K562 (cell line): ENCODE measurements around the gene COL6A2. TPM values are rescaled to one million over a fixed set of nuclear protein-coding genes. Genes with fewer than 3 reads are reported as not detected.
A peak's percentile ranks its signal among the peaks of the same experiment; 100 is the strongest.

ENCODE experiments used
- ATF1 ChIP-seq, 2 experiments: fragments of 450-650 bp in 1 of 2; IDR thresholded peaks; 2 replicates each; pipeline ENCODE4 v1.6.1; 2016; ENCODE audit warnings: missing compliant biosample characterization in 1 of 2, missing genetic modification characterization in 1 of 2
- CAMTA2 ChIP-seq: fragments of 250-450 bp; sonication (Bioruptor Pico); conservative IDR thresholded peaks from 2 replicates; pipeline ENCODE4 v1.5.1; 2022
- CREM ChIP-seq: IDR thresholded peaks from 2 replicates; pipeline ENCODE4 v1.6.1; 2014; ENCODE audit warnings: antibody characterized with exemption, low read depth
- ESRRA ChIP-seq: fragments of 450-650 bp; IDR thresholded peaks from 2 replicates; pipeline ENCODE4 v1.6.1; 2014; ENCODE audit warnings: low read depth, mild to moderate bottlenecking, moderate library complexity, borderline replicate concordance
- FOXK1 ChIP-seq: sonication (generic); formaldehyde crosslinking; IDR thresholded peaks from 2 replicates; pipeline ENCODE4 v1.8.0; 2022; ENCODE audit warnings: missing genetic modification reagents, mild to moderate bottlenecking, borderline replicate concordance
- FOXK2 ChIP-seq, 2 experiments: fragments of 450-650 bp; IDR thresholded peaks in 1 of 2; conservative IDR thresholded peaks in 1 of 2; 2 replicates each; pipeline ENCODE4 v1.6.1; 2016; ENCODE audit warnings: low read depth in 2 of 2, mild to moderate bottlenecking in 1 of 2
- HIVEP1 ChIP-seq: fragments of 250-450 bp; sonication (Bioruptor Pico); IDR thresholded peaks from 2 replicates; pipeline ENCODE4 v1.4.0; 2020; ENCODE audit warnings: mild to moderate bottlenecking
- HMGN3 ChIP-seq: IDR thresholded peaks from 2 replicates; pipeline ENCODE4 v1.6.1; 2011; ENCODE audit warnings: borderline replicate concordance, low read depth, mild to moderate bottlenecking, mixed read lengths, low read length; ENCODE audit not compliant: insufficient read length; ENCODE audit errors: extremely low read depth
- JUNB ChIP-seq: fragments of 450-650 bp; formaldehyde crosslinking; conservative IDR thresholded peaks from 2 replicates; pipeline ENCODE4 v1.4.0; 2020; ENCODE audit warnings: mild to moderate bottlenecking
- MCM2 ChIP-seq: fragments of 450-650 bp; IDR thresholded peaks from 2 replicates; pipeline ENCODE4 v1.6.1; 2017; ENCODE audit warnings: low read depth, mild to moderate bottlenecking
- NR2C1 ChIP-seq, 2 experiments: fragments of 450-650 bp; IDR thresholded peaks; 2 replicates each; pipeline ENCODE4 v1.6.1; 2017; ENCODE audit warnings: mild to moderate bottlenecking in 2 of 2, antibody characterized with exemption in 1 of 2, inconsistent platforms in 1 of 2, missing compliant biosample characterization in 1 of 2, missing genetic modification characterization in 1 of 2
- NR2C2 ChIP-seq, 2 experiments: fragments of 200-800 bp in 1 of 2; sonication (Bioruptor generic) in 1 of 2; sonication (generic) in 1 of 2; formaldehyde crosslinking in 1 of 2; IDR thresholded peaks; 2 replicates each; pipeline versions ENCODE4 v1.6.1 to v1.8.0; 2016 to 2022; ENCODE audit warnings: mild to moderate bottlenecking in 1 of 2, missing compliant biosample characterization in 1 of 2, missing genetic modification characterization in 1 of 2, missing genetic modification reagents in 1 of 2
- RCOR1 ChIP-seq, 2 experiments: IDR thresholded peaks; 2 replicates each; pipeline ENCODE4 v1.6.1; 2012; ENCODE audit warnings: low read depth in 2 of 2, low read length in 2 of 2, borderline replicate concordance in 1 of 2, improper control_type of control experiment in 1 of 2
- RFX7 ChIP-seq: fragments of 250-450 bp; sonication (Bioruptor Pico); IDR thresholded peaks from 2 replicates; pipeline ENCODE4 v1.5.1; 2021; ENCODE audit warnings: mild to moderate bottlenecking
- SMAD2 ChIP-seq: fragments of 150-350 bp; IDR thresholded peaks from 2 replicates; pipeline ENCODE4 v1.6.1; 2014; ENCODE audit warnings: low read depth, mild to moderate bottlenecking, low read length
- SMARCB1 ChIP-seq: IDR thresholded peaks from 2 replicates; pipeline ENCODE4 v1.6.1; 2011; ENCODE audit warnings: improper control_type of control experiment, low read depth; ENCODE audit not compliant: insufficient read length
- TCF7L2 ChIP-seq: fragments of 150-350 bp; IDR thresholded peaks from 2 replicates; pipeline ENCODE4 v1.6.1; 2016; ENCODE audit warnings: low read depth, mild to moderate bottlenecking, low read length, moderate library complexity
- ZFX ChIP-seq: sonication (generic); formaldehyde crosslinking; IDR thresholded peaks from 2 replicates; pipeline ENCODE4 v1.8.0; 2022; ENCODE audit warnings: mild to moderate bottlenecking, missing genetic modification reagents, moderate library complexity
- ZNF146 ChIP-seq: IDR thresholded peaks from one replicate; pipeline ENCODE4 v1.6.1; 2018; ENCODE audit warnings: missing compliant biosample characterization; ENCODE audit not compliant: unreplicated experiment
- polyA plus RNA-seq, 8 experiments: library from polyadenylated mRNA; depleted of rRNA in 4 of 8; stranded (reverse) in 5 of 8; unstranded in 3 of 8; fragments of >200 nt; fragmentation: Nextera tagmentation in 2 of 8; fragmentation: Illumina TruSeq in 1 of 8; extraction: Ambion mirVana in 2 of 8; extraction: Trizol in 1 of 8; gene quantifications; 2 replicates each; pipeline versions ENCODE4 v1.2.1 to v1.2.3, GENCODE V29; 2011 to 2014; ENCODE audit warnings: inconsistent platforms in 1 of 8, missing spikeins in 1 of 8
- total RNA-seq, 7 experiments: library from RNA; depleted of rRNA in 6 of 7; stranded (reverse); fragments of >200 nt in 6 of 7; fragmentation: Illumina TruSeq in 2 of 7; extraction: Trizol in 2 of 7; gene quantifications; 2 replicates each; pipeline versions ENCODE4 v1.2.1 to v1.2.3, GENCODE V29; 2011 to 2021; ENCODE audit warnings: low replicate concordance in 1 of 7
- TF ChIP-seq, protein P1 (sequence below), 2 experiments: IDR thresholded peaks; 2 replicates each; pipeline ENCODE4 v1.6.1; 2011; ENCODE audit warnings: borderline replicate concordance in 1 of 2, control low read depth in 1 of 2, low read depth in 1 of 2, low read length in 1 of 2, mild to moderate bottlenecking in 1 of 2, mixed read lengths in 1 of 2, moderate library complexity in 1 of 2; ENCODE audit not compliant: insufficient read depth in 1 of 2, insufficient read length in 1 of 2, poor library complexity in 1 of 2, severe bottlenecking in 1 of 2; ENCODE audit errors: extremely low read depth in 1 of 2
- TF ChIP-seq, protein P2 (sequence below): sonication (generic); formaldehyde crosslinking; IDR thresholded peaks from 2 replicates; pipeline ENCODE4 v1.8.0; 2022; ENCODE audit warnings: mild to moderate bottlenecking, missing genetic modification reagents

Gene COL6A2
- total and polyA plus RNA-seq, 9 of the 15 experiments (the other 6 are each of a cell fraction or from before 2014, with no cell fraction given): 0.07 to 1.1 (median 0.24) TPM; not detected in 3

DNA sequence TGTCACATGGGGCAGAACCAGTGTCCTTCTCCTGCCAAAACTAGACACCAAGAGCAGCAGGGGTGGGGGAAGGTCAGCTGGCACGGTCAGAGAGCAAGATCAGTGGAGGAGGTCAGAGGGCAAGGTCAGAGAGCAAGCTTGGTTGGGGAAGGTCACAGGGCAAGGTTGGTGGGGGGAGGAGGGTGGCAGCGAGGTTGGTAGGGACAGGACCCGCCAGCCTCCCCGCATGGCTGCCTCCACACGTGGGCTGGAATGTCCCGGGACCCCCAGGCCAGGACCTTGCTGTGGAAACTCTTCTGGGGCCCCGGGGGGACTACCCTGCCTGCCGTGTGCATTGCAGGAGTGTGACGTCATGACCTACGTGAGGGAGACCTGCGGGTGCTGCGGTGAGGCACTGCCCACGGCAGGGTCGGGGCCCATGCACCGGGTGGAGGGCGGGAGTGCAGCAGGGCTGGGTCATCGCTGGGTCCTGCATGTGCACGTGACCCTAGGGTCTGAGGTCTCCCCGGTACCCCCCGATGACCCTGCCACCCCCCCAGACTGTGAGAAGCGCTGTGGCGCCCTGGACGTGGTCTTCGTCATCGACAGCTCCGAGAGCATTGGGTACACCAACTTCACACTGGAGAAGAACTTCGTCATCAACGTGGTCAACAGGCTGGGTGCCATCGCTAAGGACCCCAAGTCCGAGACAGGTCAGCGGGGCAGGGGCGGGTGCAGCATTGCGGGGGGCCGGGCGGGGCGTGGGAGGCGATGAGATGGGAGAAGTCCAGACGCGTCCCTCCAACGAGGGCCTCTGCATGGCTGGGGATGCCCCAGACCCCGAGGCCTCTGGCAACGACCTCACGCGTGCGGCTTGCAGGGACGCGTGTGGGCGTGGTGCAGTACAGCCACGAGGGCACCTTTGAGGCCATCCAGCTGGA, 27.3 kb downstream of the COL6A2 start (continued):
- no peak for TF ChIP-seq ATF1 (CRISPR knock-in tag; IDR thresholded peaks at IDR 0.05)
- TF ChIP-seq ATF1 (tag; IDR thresholded peaks at IDR 0.05): peak; percentile 83
- no peak for TF ChIP-seq FOXK1
- TF ChIP-seq MCM2: no peak
- TF ChIP-seq HMGN3: peak; percentile 3
- TF ChIP-seq, protein P1, sequence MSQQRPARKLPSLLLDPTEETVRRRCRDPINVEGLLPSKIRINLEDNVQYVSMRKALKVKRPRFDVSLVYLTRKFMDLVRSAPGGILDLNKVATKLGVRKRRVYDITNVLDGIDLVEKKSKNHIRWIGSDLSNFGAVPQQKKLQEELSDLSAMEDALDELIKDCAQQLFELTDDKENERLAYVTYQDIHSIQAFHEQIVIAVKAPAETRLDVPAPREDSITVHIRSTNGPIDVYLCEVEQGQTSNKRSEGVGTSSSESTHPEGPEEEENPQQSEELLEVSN (IDR thresholded peaks at IDR 0.05; ENCODE audit: borderline replicate concordance in 1 of 2, extremely low read depth in 1 of 2, insufficient read depth in 1 of 2, insufficient read length in 1 of 2, low read depth in 1 of 2, low read length in 1 of 2, poor library complexity in 1 of 2, severe bottlenecking in 1 of 2): peak in 1 of 2 experiments; percentile 37
- TF ChIP-seq TCF7L2: no peak
- no peak for TF ChIP-seq NR2C2 (CRISPR knock-in tag; IDR thresholded peaks at IDR 0.05)
- peak; percentile 62 for TF ChIP-seq NR2C2 (tag; IDR thresholded peaks at IDR 0.05)
- no peak for TF ChIP-seq CAMTA2 (CRISPR knock-in tag)
- TF ChIP-seq RCOR1 (IDR thresholded peaks at IDR 0.05; ENCODE audit: borderline replicate concordance in 1 of 2, low read depth in 2 of 2, low read length in 2 of 2): no peak
- TF ChIP-seq RFX7 (CRISPR knock-in tag): no peak
- no peak for TF ChIP-seq ZNF146 (CRISPR knock-in tag)
- peak; percentile 42; the same call in 1 of the 2 replicates for TF ChIP-seq CREM
- TF ChIP-seq, protein P2, sequence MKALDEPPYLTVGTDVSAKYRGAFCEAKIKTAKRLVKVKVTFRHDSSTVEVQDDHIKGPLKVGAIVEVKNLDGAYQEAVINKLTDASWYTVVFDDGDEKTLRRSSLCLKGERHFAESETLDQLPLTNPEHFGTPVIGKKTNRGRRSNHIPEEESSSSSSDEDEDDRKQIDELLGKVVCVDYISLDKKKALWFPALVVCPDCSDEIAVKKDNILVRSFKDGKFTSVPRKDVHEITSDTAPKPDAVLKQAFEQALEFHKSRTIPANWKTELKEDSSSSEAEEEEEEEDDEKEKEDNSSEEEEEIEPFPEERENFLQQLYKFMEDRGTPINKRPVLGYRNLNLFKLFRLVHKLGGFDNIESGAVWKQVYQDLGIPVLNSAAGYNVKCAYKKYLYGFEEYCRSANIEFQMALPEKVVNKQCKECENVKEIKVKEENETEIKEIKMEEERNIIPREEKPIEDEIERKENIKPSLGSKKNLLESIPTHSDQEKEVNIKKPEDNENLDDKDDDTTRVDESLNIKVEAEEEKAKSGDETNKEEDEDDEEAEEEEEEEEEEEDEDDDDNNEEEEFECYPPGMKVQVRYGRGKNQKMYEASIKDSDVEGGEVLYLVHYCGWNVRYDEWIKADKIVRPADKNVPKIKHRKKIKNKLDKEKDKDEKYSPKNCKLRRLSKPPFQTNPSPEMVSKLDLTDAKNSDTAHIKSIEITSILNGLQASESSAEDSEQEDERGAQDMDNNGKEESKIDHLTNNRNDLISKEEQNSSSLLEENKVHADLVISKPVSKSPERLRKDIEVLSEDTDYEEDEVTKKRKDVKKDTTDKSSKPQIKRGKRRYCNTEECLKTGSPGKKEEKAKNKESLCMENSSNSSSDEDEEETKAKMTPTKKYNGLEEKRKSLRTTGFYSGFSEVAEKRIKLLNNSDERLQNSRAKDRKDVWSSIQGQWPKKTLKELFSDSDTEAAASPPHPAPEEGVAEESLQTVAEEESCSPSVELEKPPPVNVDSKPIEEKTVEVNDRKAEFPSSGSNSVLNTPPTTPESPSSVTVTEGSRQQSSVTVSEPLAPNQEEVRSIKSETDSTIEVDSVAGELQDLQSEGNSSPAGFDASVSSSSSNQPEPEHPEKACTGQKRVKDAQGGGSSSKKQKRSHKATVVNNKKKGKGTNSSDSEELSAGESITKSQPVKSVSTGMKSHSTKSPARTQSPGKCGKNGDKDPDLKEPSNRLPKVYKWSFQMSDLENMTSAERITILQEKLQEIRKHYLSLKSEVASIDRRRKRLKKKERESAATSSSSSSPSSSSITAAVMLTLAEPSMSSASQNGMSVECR: no peak
- no peak for TF ChIP-seq HIVEP1 (CRISPR knock-in tag)
- TF ChIP-seq SMARCB1: no peak
- TF ChIP-seq JUNB (CRISPR knock-in tag): no peak
- TF ChIP-seq FOXK2 (conservative IDR thresholded peaks at IDR 0.05 in 1 of 2, IDR thresholded peaks at IDR 0.05 in 1 of 2; ENCODE audit: low read depth in 2 of 2): no peak
- no peak for TF ChIP-seq ZFX
- no peak for TF ChIP-seq SMAD2
- peak; percentile 69 for TF ChIP-seq NR2C1 (IDR thresholded peaks at IDR 0.05)
- TF ChIP-seq NR2C1 (tag; IDR thresholded peaks at IDR 0.05): peak; percentile 75
- peak; percentile 69 for TF ChIP-seq ESRRA
